Gastrocnemius medialis (tissue), 4 donors: ENCODE measurements around the gene PLCG2. TPM values are rescaled to one million over a fixed set of nuclear protein-coding genes. Genes with fewer than 3 reads are reported as not detected.

Source experiments
- ATAC-seq, 2 donors: fragments of 150-250 bp; one replicate each; pipeline ENCODE4 v1.9.1; 2016
- DNase-seq, 2 donors: peaks; one replicate each; pipeline ENCODE4 v3.0.0-alpha.2; 2019
- H3K27ac ChIP-seq, 4 donors: fragments of 200-600 bp; sonication (generic); 1 replicate in 1 of 4; 2 replicates in 3 of 4; pipeline ENCODE4 v1.5.1; 2016 to 2018; ENCODE audit warnings: mild to moderate bottlenecking in 2 of 4, moderate library complexity in 1 of 4
- H3K27me3 ChIP-seq, 3 donors: fragments of 200-600 bp; sonication (generic) in 2 of 3; 1 replicate in 1 of 3; 2 replicates in 2 of 3; pipeline versions ENCODE4 v1.5.1 to v1.6.0; 2016 to 2019; ENCODE audit warnings: mild to moderate bottlenecking in 1 of 3, moderate library complexity in 1 of 3
- H3K36me3 ChIP-seq, 2 donors: fragments of 200-600 bp; sonication (generic) in 1 of 2; one replicate each; pipeline ENCODE4 v1.5.1; 2017 to 2018
- H3K4me1 ChIP-seq, 2 donors: fragments of 200-600 bp; sonication (generic) in 1 of 2; one replicate each; pipeline ENCODE4 v1.5.1; 2016 to 2017; ENCODE audit warnings: mild to moderate bottlenecking in 2 of 2
- H3K4me3 ChIP-seq, 4 donors: fragments of 200-600 bp; sonication (generic) in 3 of 4; 1 replicate in 1 of 4; 2 replicates in 3 of 4; pipeline ENCODE4 v1.5.1; 2016 to 2019; ENCODE audit warnings: mild to moderate bottlenecking in 2 of 4
- H3K9me3 ChIP-seq, 3 donors: fragments of 200-600 bp; sonication (generic) in 2 of 3; 1 replicate in 1 of 3; 2 replicates in 2 of 3; pipeline ENCODE4 v1.5.1; 2016 to 2019
- POLR2A ChIP-seq, 2 donors: fragments of 450-650 bp; IDR thresholded peaks; one replicate each; pipeline ENCODE4 v1.6.1; 2017; ENCODE audit warnings: antibody characterized with exemption in 2 of 2, mild to moderate bottlenecking in 2 of 2, moderate library complexity in 2 of 2
- in situ Hi-C, 4 donors: fragments of 200-750 bp; cut with MboI; loops; one replicate each; pipeline versions ENCODE4 v1.15.0 to v1.8.0; 2017; ENCODE audit warnings: low sequenced_read_pairs in 4 of 4
- intact Hi-C: fragments of 100-400 bp; cut with DNase I; formaldehyde crosslinking; loops from one replicate; pipeline ENCODE4 v1.15.1; 2023; ENCODE audit warnings: low total_unique reads
- total RNA-seq, 4 donors: library from RNA; depleted of rRNA; stranded (reverse); fragments of >200 nt; gene quantifications; one replicate each; pipeline versions ENCODE4 v1.1.0 to v1.2.3, GENCODE V29; 2016
- TF ChIP-seq, protein P1 (sequence below), 5 experiments: fragments of 450-650 bp in 3 of 5; fragments of 200-600 bp in 2 of 5; sonication (generic) in 2 of 5; IDR thresholded peaks in 4 of 5; conservative IDR thresholded peaks in 1 of 5; 1 replicate in 4 of 5; 2 replicates in 1 of 5; pipeline ENCODE4 v1.5.1; 2016 to 2019; ENCODE audit warnings: antibody characterized with exemption in 5 of 5, mild to moderate bottlenecking in 3 of 5, moderate library complexity in 3 of 5

PLCG2 gene
- total RNA-seq, 4 donors from 2014 or later: 1.8 to 3.0 (median 2.1) TPM

- Histone ChIP-seq H3K4me3 (no peak overlapping the region), H3K27ac (no peak overlapping the region), H3K27me3 (no peaks in the 10 kb centered on the region), H3K9me3 (no peaks in the 10 kb centered on the region), H3K36me3 (no peaks in the 10 kb centered on the region), H3K4me1 (no peaks in the 10 kb centered on the region)
- no peak for TF ChIP-seq POLR2A (IDR thresholded peaks at IDR 0.05)
- TF ChIP-seq, protein P1, sequence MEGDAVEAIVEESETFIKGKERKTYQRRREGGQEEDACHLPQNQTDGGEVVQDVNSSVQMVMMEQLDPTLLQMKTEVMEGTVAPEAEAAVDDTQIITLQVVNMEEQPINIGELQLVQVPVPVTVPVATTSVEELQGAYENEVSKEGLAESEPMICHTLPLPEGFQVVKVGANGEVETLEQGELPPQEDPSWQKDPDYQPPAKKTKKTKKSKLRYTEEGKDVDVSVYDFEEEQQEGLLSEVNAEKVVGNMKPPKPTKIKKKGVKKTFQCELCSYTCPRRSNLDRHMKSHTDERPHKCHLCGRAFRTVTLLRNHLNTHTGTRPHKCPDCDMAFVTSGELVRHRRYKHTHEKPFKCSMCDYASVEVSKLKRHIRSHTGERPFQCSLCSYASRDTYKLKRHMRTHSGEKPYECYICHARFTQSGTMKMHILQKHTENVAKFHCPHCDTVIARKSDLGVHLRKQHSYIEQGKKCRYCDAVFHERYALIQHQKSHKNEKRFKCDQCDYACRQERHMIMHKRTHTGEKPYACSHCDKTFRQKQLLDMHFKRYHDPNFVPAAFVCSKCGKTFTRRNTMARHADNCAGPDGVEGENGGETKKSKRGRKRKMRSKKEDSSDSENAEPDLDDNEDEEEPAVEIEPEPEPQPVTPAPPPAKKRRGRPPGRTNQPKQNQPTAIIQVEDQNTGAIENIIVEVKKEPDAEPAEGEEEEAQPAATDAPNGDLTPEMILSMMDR (IDR thresholded peaks at IDR 0.05 in 4 of 5, conservative IDR thresholded peaks at IDR 0.05 in 1 of 5): no peak
- intact Hi-C loops: loop anchor here (10.0 kb wide), 1 partner anchor 95 kb away; no protein-coding TSS in a partner anchor
- no peak for ATAC-seq
- in situ Hi-C loops: no loop called here
- no peak for DNase-seq
Observed at GRCh38 chr16:81770008-81770407, 9.1 kb upstream of the PLCG2 start.

GRCh38 chr16:81774348-81774747 lies 4.7 kb upstream of the PLCG2 start:
- TF ChIP-seq, protein P1 (IDR thresholded peaks at IDR 0.05 in 4 of 5, conservative IDR thresholded peaks at IDR 0.05 in 1 of 5): no peak
- no peak for TF ChIP-seq POLR2A (IDR thresholded peaks at IDR 0.05)
- DNase-seq (no peak), ATAC-seq (peak in 1 of 2 donors; percentile 45)
- Histone ChIP-seq H3K4me3 (no peak overlapping the region), H3K9me3 (no peaks in the 10 kb centered on the region), H3K27me3 (peaks cover 0 to 6% (median 0%) of the 10 kb centered on the region in 3 donors), H3K36me3 (no peaks in the 10 kb centered on the region), H3K4me1 (peaks cover 0 to 4% of the 10 kb centered on the region in 2 donors), H3K27ac (peak overlapping the region in 3 of 4 donors; percentile 52 to 57 (median 53))
- intact Hi-C loops: loop anchor here (10.0 kb wide), 1 partner anchor 90 kb away; no protein-coding TSS in a partner anchor
- in situ Hi-C loops: no loop called here

GRCh38 chr16:81775570-81775969 lies 3.5 kb upstream of the PLCG2 start:
- intact Hi-C loops (loop anchor here (10.0 kb wide), 1 partner anchor 89 kb away; no protein-coding TSS in a partner anchor), in situ Hi-C loops (no loop called here)
- no peaks in the 10 kb centered on the region for H3K36me3 ChIP-seq
- no peaks in the 10 kb centered on the region for H3K9me3 ChIP-seq
- DNase-seq (no peak), ATAC-seq (no peak)
- TF ChIP-seq POLR2A (IDR thresholded peaks at IDR 0.05): no peak
- TF ChIP-seq, protein P1 (IDR thresholded peaks at IDR 0.05 in 4 of 5, conservative IDR thresholded peaks at IDR 0.05 in 1 of 5): no peak
- H3K4me3 ChIP-seq: no peak overlapping the region
- H3K27me3 ChIP-seq: peaks cover 0 to 18% (median 9%) of the 10 kb centered on the region in 3 donors
- H3K27ac ChIP-seq: peak overlapping the region in 1 of 4 donors; percentile 52
- H3K4me1 ChIP-seq: peaks cover 0 to 4% of the 10 kb centered on the region in 2 donors

- Histone ChIP-seq H3K27me3 (peaks cover 4 to 18% (median 9%) of the 10 kb centered on the region in 3 donors), H3K4me3 (no peak overlapping the region), H3K27ac (no peak overlapping the region), H3K4me1 (peaks cover 0 to 4% of the 10 kb centered on the region in 2 donors), H3K9me3 (no peaks in the 10 kb centered on the region), H3K36me3 (no peaks in the 10 kb centered on the region)
- TF ChIP-seq, protein P1 (IDR thresholded peaks at IDR 0.05 in 4 of 5, conservative IDR thresholded peaks at IDR 0.05 in 1 of 5): no peak
- no peak for TF ChIP-seq POLR2A (IDR thresholded peaks at IDR 0.05)
- ATAC-seq: no peak
- in situ Hi-C loops (no loop called here), intact Hi-C loops (loop anchor here (10.0 kb wide), 1 partner anchor 87 kb away; no protein-coding TSS in a partner anchor)
- DNase-seq: no peak
Observed at GRCh38 chr16:81778231-81778630, 860 bp upstream of the PLCG2 start.
